Ishikawa (cell line): ENCODE measurements around the gene SMPDL3B.

Experiments used
- CEBPB ChIP-seq: IDR thresholded peaks from 2 replicates; pipeline ENCODE4 v1.6.1; 2012
- EP300 ChIP-seq: IDR thresholded peaks from 2 replicates; pipeline ENCODE4 v1.6.1; 2012; ENCODE audit warnings: borderline replicate concordance
- FOXM1 ChIP-seq: IDR thresholded peaks from 2 replicates; pipeline ENCODE4 v1.6.1; 2012; ENCODE audit warnings: low read depth, borderline replicate concordance
- RAD21 ChIP-seq: IDR thresholded peaks from 2 replicates; pipeline ENCODE4 v1.6.1; 2012; ENCODE audit warnings: low read depth
- REST ChIP-seq: IDR thresholded peaks from 2 replicates; pipeline ENCODE4 v1.6.1; 2012; ENCODE audit warnings: low read depth, mild to moderate bottlenecking
- TAF1 ChIP-seq: IDR thresholded peaks from 2 replicates; pipeline ENCODE4 v1.6.1; 2012; ENCODE audit warnings: low read depth, mild to moderate bottlenecking
- YY1 ChIP-seq: IDR thresholded peaks from 2 replicates; pipeline ENCODE4 v1.6.1; 2012; ENCODE audit warnings: low read depth

- TF ChIP-seq FOXM1 (no peak), EP300 (no peak), CEBPB (no peak), RAD21 (no peak), REST (no peak), TAF1 (no peak), YY1 (no peak)
Observed at GRCh38 chr1:27935721-27936120, 921 bp downstream of the SMPDL3B start.
